DND-41 (cell line): ENCODE measurements around the gene C10orf62.
"Not testable (repeated sequence)": the region's sequence is repeated elsewhere in the genome, so short reads cannot be mapped to it uniquely, and the experiment has no call there.

ENCODE experiments used
- ATAC-seq: fragments of 200-7000 bp; cut with Tn5 transposase; 3 replicates; pipeline ENCODE4 v1.9.1; 2021; ENCODE audit warnings: low read depth; ENCODE audit not compliant: insufficient read depth
- DNase-seq: peaks from one replicate; pipeline ENCODE4 v3.0.0-alpha.2; 2020
- H2AFZ ChIP-seq: 2 replicates; pipeline ENCODE4 v1.6.0; 2012; ENCODE audit warnings: low read depth, low read length
- H3K27ac ChIP-seq: 2 replicates; pipeline ENCODE4 v1.5.1; 2012; ENCODE audit warnings: low read length, inconsistent platforms
- H3K27me3 ChIP-seq: fragments of 200-600 bp; sonication (generic); 2 replicates; pipeline ENCODE4 v1.6.0; 2012; ENCODE audit warnings: low read length, mild to moderate bottlenecking, inconsistent platforms; ENCODE audit not compliant: insufficient read depth, poor library complexity
- H3K36me3 ChIP-seq: 2 replicates; pipeline ENCODE4 v1.5.1; 2012; ENCODE audit warnings: low read length, inconsistent platforms; ENCODE audit not compliant: insufficient read depth
- H3K4me1 ChIP-seq: 2 replicates; pipeline ENCODE4 v1.5.1; 2012; ENCODE audit warnings: mild to moderate bottlenecking, low read length; ENCODE audit not compliant: insufficient read depth
- H3K4me2 ChIP-seq: 2 replicates; pipeline ENCODE4 v1.6.0; 2012; ENCODE audit warnings: mild to moderate bottlenecking, moderate library complexity, low read length, inconsistent platforms; ENCODE audit not compliant: insufficient read depth
- H3K4me3 ChIP-seq, 2 experiments: fragments of 200-600 bp in 1 of 2; shearing (Covaris generic) in 1 of 2; 2 replicates each; pipeline ENCODE4 v1.5.1; 2012 to 2016; ENCODE audit warnings: inconsistent platforms in 2 of 2, low read length in 2 of 2, mild to moderate bottlenecking in 2 of 2, low read depth in 1 of 2, moderate library complexity in 1 of 2
- H3K79me2 ChIP-seq: 2 replicates; pipeline ENCODE4 v1.6.0; 2012; ENCODE audit warnings: low read length, inconsistent platforms; ENCODE audit not compliant: insufficient read depth
- H3K9ac ChIP-seq: 2 replicates; pipeline ENCODE4 v1.6.0; 2012; ENCODE audit warnings: low read depth, mild to moderate bottlenecking, inconsistent platforms, low read length, moderate library complexity
- H3K9me3 ChIP-seq: 2 replicates; pipeline ENCODE4 v1.5.1; 2012; ENCODE audit warnings: low read length, moderate library complexity, mild to moderate bottlenecking, inconsistent platforms; ENCODE audit not compliant: insufficient read depth, severe bottlenecking
- H4K20me1 ChIP-seq: 2 replicates; pipeline ENCODE4 v1.6.0; 2012; ENCODE audit warnings: low read length; ENCODE audit not compliant: insufficient read depth
- EZH2 ChIP-seq: IDR thresholded peaks from 3 replicates; pipeline ENCODE4 v1.6.1; 2012; ENCODE audit warnings: borderline replicate concordance, low read depth, mild to moderate bottlenecking, moderate library complexity, low read length, inconsistent platforms; ENCODE audit not compliant: severe bottlenecking
- TF ChIP-seq, protein P1 (sequence below): IDR thresholded peaks from 2 replicates; pipeline ENCODE4 v1.5.1; 2012; ENCODE audit warnings: borderline replicate concordance, low read length, moderate library complexity, mild to moderate bottlenecking; ENCODE audit not compliant: poor library complexity, severe bottlenecking; ENCODE audit errors: extremely low read depth

The C10orf62 gene

DNA sequence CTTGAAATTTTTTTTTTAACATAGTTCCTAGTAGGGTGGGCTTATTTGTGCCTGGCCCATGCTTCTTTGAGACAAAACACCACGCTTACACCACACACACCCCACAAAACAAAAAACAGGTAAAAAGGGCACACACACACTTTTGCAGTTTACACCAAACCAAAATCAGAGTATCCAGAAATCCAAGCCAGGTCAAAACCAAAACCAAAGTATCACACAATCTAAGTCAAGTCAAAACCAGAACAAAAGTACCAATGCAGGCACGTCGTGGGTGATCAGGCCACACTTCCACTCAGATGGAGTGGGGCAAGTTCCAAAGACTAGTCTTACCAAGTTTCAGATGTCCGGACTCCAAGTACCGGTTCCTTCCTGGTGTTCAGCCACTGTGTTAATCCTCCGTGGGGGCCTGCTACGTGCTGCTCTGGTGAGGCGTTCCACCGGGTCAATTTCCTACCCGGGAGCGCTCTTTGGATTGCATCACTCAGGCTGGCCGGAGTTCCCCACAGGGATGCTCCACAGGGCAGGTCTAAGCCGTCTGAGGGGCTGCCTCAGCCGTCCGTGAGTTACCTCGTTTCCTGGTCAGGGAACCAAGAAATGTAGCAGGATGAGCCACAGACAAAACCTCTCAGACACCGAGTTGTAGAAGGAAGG is 28.7 kb upstream of the C10orf62 start:
- H3K4me2 ChIP-seq, H3K36me3 ChIP-seq, H3K27ac ChIP-seq, H3K4me1 ChIP-seq, ATAC-seq, H3K27me3 ChIP-seq, H3K9ac ChIP-seq, H3K9me3 ChIP-seq, H3K79me2 ChIP-seq, DNase-seq, H3K4me3 ChIP-seq, H2AFZ ChIP-seq, H4K20me1 ChIP-seq: not testable (repeated sequence)

DNA sequence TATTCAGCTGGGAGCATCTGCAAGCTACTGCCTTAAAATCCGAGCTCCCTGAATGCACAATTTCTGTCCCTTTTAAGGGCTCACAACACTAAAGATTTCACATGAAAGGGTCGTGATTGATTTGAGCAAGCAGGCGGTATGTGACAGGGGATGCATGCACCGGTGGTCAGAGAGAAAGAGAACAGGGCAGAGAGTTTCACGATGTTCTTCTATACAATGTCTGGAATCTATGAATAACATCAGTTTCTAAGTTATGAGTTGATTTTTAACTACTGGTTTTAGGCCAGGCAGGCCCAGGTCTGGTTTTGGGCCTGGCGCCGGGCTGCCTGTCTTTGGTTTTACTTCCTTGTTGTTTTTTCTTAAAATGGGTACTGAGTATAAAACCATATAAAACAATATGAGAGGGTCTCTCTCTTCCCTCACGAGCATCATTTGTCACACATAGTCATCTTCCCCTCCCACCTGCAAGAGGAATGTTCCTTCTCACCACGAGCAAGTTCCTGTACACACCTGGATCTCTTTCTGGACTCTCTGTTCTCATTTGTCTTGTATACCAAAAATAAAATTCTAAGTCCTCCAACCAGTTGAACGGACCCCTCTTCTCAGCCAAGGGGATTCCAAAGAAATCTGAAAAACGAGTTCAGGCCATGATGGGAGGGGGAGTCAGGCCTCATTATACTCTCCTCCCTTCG is 28.0 kb upstream of the C10orf62 start:
- H3K9me3 ChIP-seq, H3K4me2 ChIP-seq, H3K36me3 ChIP-seq, H3K4me3 ChIP-seq, H3K27ac ChIP-seq, H2AFZ ChIP-seq, DNase-seq, ATAC-seq, H3K4me1 ChIP-seq, H4K20me1 ChIP-seq, H3K27me3 ChIP-seq, H3K79me2 ChIP-seq, H3K9ac ChIP-seq: not testable (repeated sequence)

DNA sequence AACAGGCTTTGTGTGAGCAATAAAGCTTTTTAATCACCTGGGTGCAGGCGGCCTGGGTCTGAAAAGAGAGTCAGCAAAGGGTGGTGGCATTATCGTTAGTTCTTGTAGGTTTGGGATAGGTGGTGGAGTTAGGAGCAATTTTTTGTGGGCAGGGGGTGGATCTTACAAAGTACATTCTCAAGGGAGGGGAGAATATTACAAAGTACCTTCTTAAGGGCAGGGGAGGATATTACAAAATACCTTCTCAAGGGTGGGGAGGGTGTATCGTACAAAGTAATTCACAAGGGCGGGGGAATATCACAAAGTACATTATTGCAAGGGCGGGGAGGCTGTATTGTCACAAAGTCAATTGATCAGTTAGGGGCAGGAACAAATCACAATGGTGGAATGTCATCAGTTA is 27.2 kb upstream of the C10orf62 start:
- H3K9me3 ChIP-seq, H3K27me3 ChIP-seq, H3K4me3 ChIP-seq, H3K79me2 ChIP-seq, H3K4me1 ChIP-seq, H3K27ac ChIP-seq, H3K36me3 ChIP-seq, H4K20me1 ChIP-seq, H3K9ac ChIP-seq, H3K4me2 ChIP-seq, H2AFZ ChIP-seq, ATAC-seq, DNase-seq: not testable (repeated sequence)

DNA sequence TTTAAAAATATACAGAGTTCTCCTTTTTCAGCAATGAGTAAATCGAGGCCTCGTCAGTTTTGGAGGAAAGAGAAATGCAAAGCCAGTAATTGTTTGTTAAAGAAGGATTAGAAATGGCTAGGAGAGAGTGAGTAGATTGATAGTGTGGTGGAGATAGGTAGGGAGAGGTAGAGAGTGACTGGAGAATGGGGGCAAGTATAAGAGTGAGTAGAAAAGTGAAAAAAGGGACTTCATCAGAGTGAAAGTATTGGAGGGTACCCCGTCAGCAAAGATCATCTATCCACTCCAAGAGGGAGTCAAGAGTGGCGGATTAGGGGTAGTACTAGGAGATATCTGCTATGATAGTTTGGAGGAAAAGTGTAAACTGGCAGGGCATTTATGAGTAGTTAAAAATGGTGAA is 26.2 kb upstream of the C10orf62 start:
- H3K4me3 ChIP-seq: no peak overlapping the region
- no peak overlapping the region for H3K27ac ChIP-seq
- no peaks in the 10 kb centered on the region for H3K9me3 ChIP-seq
- no peak overlapping the region for H3K4me2 ChIP-seq
- H3K9ac ChIP-seq: no peak overlapping the region
- H4K20me1 ChIP-seq: no peaks in the 10 kb centered on the region
- TF ChIP-seq, protein P1, sequence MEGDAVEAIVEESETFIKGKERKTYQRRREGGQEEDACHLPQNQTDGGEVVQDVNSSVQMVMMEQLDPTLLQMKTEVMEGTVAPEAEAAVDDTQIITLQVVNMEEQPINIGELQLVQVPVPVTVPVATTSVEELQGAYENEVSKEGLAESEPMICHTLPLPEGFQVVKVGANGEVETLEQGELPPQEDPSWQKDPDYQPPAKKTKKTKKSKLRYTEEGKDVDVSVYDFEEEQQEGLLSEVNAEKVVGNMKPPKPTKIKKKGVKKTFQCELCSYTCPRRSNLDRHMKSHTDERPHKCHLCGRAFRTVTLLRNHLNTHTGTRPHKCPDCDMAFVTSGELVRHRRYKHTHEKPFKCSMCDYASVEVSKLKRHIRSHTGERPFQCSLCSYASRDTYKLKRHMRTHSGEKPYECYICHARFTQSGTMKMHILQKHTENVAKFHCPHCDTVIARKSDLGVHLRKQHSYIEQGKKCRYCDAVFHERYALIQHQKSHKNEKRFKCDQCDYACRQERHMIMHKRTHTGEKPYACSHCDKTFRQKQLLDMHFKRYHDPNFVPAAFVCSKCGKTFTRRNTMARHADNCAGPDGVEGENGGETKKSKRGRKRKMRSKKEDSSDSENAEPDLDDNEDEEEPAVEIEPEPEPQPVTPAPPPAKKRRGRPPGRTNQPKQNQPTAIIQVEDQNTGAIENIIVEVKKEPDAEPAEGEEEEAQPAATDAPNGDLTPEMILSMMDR: no peak
- TF ChIP-seq EZH2: no peak
- no peaks in the 10 kb centered on the region for H3K4me1 ChIP-seq
- H2AFZ ChIP-seq: no peak overlapping the region
- no peaks in the 10 kb centered on the region for H3K36me3 ChIP-seq
- H3K27me3 ChIP-seq: no peaks in the 10 kb centered on the region
- DNase-seq (no peak), ATAC-seq (no peak)
- H3K79me2 ChIP-seq: no peaks in the 10 kb centered on the region

DNA sequence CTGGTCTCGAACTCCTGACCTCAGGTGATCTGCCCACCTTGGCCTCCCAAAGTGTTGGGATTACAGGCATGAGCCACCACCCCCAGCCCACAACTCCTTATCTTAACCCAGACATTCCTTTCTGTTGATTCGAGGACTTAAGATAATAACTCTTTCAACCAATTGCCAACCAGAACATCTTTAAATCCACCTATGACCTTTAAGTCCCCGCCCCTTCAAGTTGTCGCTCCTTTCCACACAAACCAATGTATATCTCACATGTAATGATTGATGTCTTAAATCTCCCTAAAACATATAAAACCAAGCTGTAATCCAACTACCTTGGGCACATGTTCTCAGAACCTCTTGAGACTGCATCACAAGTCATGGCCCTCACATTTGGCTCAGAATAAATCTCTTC is 24.7 kb upstream of the C10orf62 start:
- no peak overlapping the region for H3K27ac ChIP-seq
- H3K27me3 ChIP-seq: no peaks in the 10 kb centered on the region
- no peaks in the 10 kb centered on the region for H3K79me2 ChIP-seq
- H3K36me3 ChIP-seq: no peaks in the 10 kb centered on the region
- no peak overlapping the region for H2AFZ ChIP-seq
- no peak for TF ChIP-seq EZH2
- TF ChIP-seq, protein P1: no peak
- H3K9me3 ChIP-seq: no peaks in the 10 kb centered on the region
- no peak for DNase-seq
- no peak for ATAC-seq
- H4K20me1 ChIP-seq: no peaks in the 10 kb centered on the region
- no peak overlapping the region for H3K4me3 ChIP-seq
- H3K4me2 ChIP-seq: no peak overlapping the region
- H3K4me1 ChIP-seq: no peaks in the 10 kb centered on the region
- no peak overlapping the region for H3K9ac ChIP-seq
